ENCODE measurements around the gene PLA2G7.

Gene PLA2G7

DNA sequence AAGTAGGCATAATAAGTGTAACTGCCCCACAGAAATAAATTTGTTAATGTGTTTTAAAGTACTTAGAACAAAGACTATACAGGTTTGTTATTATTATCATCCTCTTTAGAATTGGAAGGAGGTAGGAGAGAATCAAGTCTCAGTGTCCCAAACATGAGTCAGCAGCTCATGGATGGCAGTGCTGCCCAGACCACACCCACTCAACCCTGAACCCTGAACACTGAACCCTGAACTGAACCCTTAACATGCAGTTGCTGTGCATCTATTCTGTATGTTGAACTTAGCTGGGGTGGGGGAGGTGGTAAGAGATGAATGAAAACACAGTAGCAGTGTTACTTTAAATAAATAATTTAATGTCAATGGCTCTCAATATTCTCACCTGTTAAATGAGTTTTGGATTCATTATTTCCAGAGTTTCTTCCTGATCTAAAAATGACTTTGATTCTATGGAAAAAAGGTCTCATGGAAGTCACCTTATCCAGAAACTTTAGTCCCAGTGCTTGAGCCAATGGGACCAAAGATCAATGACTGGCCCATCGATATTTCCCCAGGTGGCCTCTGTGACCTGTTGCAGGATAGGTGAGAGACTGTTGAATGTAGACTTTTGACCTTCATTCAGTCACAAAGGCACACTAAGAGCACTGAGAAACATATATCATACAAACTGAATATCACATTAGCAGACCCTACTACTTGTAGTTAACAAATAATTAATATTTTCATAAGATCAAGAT lies 8.4 kb upstream of the PLA2G7 start:
- TF ChIP-seq TAF1 (IDR thresholded peaks at IDR 0.05; ENCODE audit: borderline replicate concordance, insufficient read depth, low read length) (no peak), SIN3A (IDR thresholded peaks at IDR 0.05; ENCODE audit: borderline replicate concordance, insufficient read depth, low read length) (no peak), POLR2AphosphoS5 (IDR thresholded peaks at IDR 0.05; ENCODE audit: low read depth, low read length) (no peak), FOXP2 (optimal IDR thresholded peaks at IDR 0.05; ENCODE audit: borderline replicate concordance, extremely low read depth, extremely low read length, insufficient read depth) (no peak)
- TF ChIP-seq, protein P1, sequence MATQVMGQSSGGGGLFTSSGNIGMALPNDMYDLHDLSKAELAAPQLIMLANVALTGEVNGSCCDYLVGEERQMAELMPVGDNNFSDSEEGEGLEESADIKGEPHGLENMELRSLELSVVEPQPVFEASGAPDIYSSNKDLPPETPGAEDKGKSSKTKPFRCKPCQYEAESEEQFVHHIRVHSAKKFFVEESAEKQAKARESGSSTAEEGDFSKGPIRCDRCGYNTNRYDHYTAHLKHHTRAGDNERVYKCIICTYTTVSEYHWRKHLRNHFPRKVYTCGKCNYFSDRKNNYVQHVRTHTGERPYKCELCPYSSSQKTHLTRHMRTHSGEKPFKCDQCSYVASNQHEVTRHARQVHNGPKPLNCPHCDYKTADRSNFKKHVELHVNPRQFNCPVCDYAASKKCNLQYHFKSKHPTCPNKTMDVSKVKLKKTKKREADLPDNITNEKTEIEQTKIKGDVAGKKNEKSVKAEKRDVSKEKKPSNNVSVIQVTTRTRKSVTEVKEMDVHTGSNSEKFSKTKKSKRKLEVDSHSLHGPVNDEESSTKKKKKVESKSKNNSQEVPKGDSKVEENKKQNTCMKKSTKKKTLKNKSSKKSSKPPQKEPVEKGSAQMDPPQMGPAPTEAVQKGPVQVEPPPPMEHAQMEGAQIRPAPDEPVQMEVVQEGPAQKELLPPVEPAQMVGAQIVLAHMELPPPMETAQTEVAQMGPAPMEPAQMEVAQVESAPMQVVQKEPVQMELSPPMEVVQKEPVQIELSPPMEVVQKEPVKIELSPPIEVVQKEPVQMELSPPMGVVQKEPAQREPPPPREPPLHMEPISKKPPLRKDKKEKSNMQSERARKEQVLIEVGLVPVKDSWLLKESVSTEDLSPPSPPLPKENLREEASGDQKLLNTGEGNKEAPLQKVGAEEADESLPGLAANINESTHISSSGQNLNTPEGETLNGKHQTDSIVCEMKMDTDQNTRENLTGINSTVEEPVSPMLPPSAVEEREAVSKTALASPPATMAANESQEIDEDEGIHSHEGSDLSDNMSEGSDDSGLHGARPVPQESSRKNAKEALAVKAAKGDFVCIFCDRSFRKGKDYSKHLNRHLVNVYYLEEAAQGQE (IDR thresholded peaks at IDR 0.05; ENCODE audit: insufficient read depth in 1 of 2, low read depth in 2 of 2, low read length in 2 of 2): no peak

DNA sequence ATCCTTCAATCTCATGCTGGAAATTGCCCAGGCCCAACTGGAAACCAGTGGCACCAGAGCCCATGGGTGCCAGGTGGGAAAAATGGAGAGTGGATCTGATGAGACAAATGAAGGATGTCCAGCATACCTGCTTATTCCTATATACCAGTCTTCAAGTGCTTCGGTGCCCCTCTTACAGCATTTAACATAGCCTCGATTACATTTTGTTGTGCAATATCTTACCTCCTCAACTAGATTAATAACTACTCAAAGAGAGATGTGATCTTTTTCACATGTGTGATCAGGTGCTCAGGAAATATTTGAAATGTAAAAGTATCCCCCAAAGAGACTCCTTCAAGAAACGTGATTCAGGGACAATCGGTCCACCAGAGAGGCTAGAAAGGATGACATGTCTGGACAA lies 6.7 kb upstream of the PLA2G7 start:
- TF ChIP-seq FOXP2 (optimal IDR thresholded peaks at IDR 0.05; ENCODE audit: borderline replicate concordance, extremely low read depth, extremely low read length, insufficient read depth): no peak
- no peak for TF ChIP-seq SIN3A (IDR thresholded peaks at IDR 0.05; ENCODE audit: borderline replicate concordance, insufficient read depth, low read length)
- TF ChIP-seq TAF1 (IDR thresholded peaks at IDR 0.05; ENCODE audit: borderline replicate concordance, insufficient read depth, low read length): no peak
- no peak for TF ChIP-seq POLR2AphosphoS5 (IDR thresholded peaks at IDR 0.05; ENCODE audit: low read depth, low read length)
- TF ChIP-seq, protein P1 (IDR thresholded peaks at IDR 0.05; ENCODE audit: insufficient read depth in 1 of 2, low read depth in 2 of 2, low read length in 2 of 2): no peak

DNA sequence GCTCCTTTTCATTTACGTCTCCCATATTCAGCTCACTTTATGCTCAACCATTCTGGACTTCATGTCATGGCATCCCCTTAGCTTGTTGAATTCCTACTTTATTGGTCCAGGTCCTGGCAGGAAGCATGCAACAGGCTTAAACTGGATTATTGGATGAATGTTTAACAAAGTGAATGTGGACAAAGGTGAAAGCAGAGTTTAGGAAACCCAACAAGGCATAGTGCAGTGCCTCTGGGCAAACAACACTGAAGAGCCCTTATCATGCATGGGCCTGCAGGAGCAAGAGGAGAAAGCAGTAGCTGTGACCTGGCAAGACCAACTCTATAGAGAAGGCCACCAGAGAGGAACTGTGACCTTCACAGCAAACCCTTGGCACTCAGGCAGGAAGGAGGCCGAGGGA lies 6.3 kb upstream of the PLA2G7 start:
- TF ChIP-seq POLR2AphosphoS5 (IDR thresholded peaks at IDR 0.05; ENCODE audit: low read depth, low read length): no peak
- TF ChIP-seq SIN3A (IDR thresholded peaks at IDR 0.05; ENCODE audit: borderline replicate concordance, insufficient read depth, low read length): no peak
- TF ChIP-seq FOXP2 (optimal IDR thresholded peaks at IDR 0.05; ENCODE audit: borderline replicate concordance, extremely low read depth, extremely low read length, insufficient read depth): no peak

DNA sequence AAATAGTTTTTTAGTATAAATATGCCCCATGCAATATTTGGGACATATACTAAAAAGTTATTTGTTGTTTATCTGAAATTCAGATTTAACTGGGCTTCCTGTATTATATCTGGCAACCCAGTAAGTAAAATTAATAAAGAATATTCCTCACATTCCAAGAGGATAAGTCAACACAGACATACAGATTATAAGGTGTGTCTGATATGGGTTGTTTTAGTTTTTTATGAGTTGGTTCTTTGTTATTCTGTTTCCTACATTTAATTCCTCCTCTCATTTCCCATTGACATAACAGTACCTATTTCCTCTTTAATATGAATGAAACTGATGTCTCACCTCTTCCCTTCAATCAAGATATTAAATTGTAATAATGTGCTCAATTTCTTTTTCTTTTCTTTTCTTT lies 1.7 kb upstream of the PLA2G7 start:
- TF ChIP-seq TAF1 (IDR thresholded peaks at IDR 0.05; ENCODE audit: borderline replicate concordance, insufficient read depth, low read length) (no peak), POLR2AphosphoS5 (IDR thresholded peaks at IDR 0.05; ENCODE audit: low read depth, low read length) (no peak), FOXP2 (optimal IDR thresholded peaks at IDR 0.05; ENCODE audit: borderline replicate concordance, extremely low read depth, extremely low read length, insufficient read depth) (no peak)
- TF ChIP-seq, protein P1 (IDR thresholded peaks at IDR 0.05; ENCODE audit: insufficient read depth in 1 of 2, low read depth in 2 of 2, low read length in 2 of 2): no peak

DNA sequence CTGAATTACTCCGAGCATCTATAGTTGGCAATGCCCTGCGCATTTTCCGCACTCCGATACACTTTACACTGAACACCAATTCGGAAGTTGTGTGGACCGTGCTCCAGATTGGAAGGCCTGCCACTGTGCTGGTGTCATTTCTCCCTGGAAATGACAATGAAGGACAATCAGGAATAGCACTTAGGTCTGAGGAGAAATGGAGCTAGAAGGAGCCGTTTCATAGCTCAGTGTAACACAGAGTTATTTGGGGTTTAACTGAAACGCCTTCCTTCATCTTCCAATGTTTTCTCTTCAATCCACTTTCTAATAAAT lies 501 bp upstream of the PLA2G7 start:
- TF ChIP-seq, protein P1 (IDR thresholded peaks at IDR 0.05; ENCODE audit: insufficient read depth in 1 of 2, low read depth in 2 of 2, low read length in 2 of 2): no peak
- TF ChIP-seq TAF1 (IDR thresholded peaks at IDR 0.05; ENCODE audit: borderline replicate concordance, insufficient read depth, low read length): no peak
- no peak for TF ChIP-seq SIN3A (IDR thresholded peaks at IDR 0.05; ENCODE audit: borderline replicate concordance, insufficient read depth, low read length)
- no peak for TF ChIP-seq POLR2AphosphoS5 (IDR thresholded peaks at IDR 0.05; ENCODE audit: low read depth, low read length)

All from PFSK-1 (cell line).